Fibroblast of lung (primary cell): ENCODE measurements around the gene LYPD6. TPM values are rescaled to one million over a fixed set of nuclear protein-coding genes. Genes with fewer than 3 reads are reported as not detected.
A peak's percentile ranks its signal among the peaks of the same experiment; 100 is the strongest.

Experiments
- DNase-seq, 2 donors: peaks; one replicate each; pipeline versions ENCODE4 v3.0.0 to v3.0.0-alpha.2; 2010; ENCODE audit warnings: low read depth in 2 of 2
- H2AFZ ChIP-seq: 2 replicates; pipeline ENCODE4 v1.5.1; 2012; ENCODE audit warnings: low read length, control low read depth, inconsistent platforms
- H3K27ac ChIP-seq: 2 replicates; pipeline ENCODE4 v1.5.1; 2011; ENCODE audit warnings: low read length, control low read depth; ENCODE audit not compliant: insufficient read depth
- H3K27me3 ChIP-seq: 2 replicates; pipeline ENCODE4 v1.5.1; 2011; ENCODE audit warnings: mild to moderate bottlenecking, low read length; ENCODE audit not compliant: control insufficient read depth, insufficient read depth
- H3K36me3 ChIP-seq: 2 replicates; pipeline ENCODE4 v1.5.1; 2011; ENCODE audit warnings: low read length; ENCODE audit not compliant: control insufficient read depth, insufficient read depth
- H3K4me1 ChIP-seq: 2 replicates; pipeline ENCODE4 v1.5.1; 2011; ENCODE audit warnings: low read length; ENCODE audit not compliant: control insufficient read depth, insufficient read depth; ENCODE audit errors: extremely low read depth
- H3K4me2 ChIP-seq: 2 replicates; pipeline ENCODE4 v1.5.1; 2011; ENCODE audit warnings: low read length, control low read depth; ENCODE audit not compliant: insufficient read depth; ENCODE audit errors: extremely low read depth
- H3K4me3 ChIP-seq, 4 experiments: fragments of 200-600 bp in 1 of 4; sonication (generic) in 1 of 4; replicated peaks in 1 of 4; 2 replicates each; pipeline ENCODE4 v1.5.1; 2011 to 2016; ENCODE audit warnings: low read length in 4 of 4, low read depth in 3 of 4, mild to moderate bottlenecking in 3 of 4, control low read depth in 2 of 4, inconsistent platforms in 1 of 4, mixed read lengths in 1 of 4; ENCODE audit not compliant: insufficient read depth in 1 of 4; ENCODE audit errors: control extremely low read depth in 1 of 4
- H3K79me2 ChIP-seq: 2 replicates; pipeline ENCODE4 v1.5.1; 2012; ENCODE audit warnings: mild to moderate bottlenecking, low read length, inconsistent platforms; ENCODE audit not compliant: control insufficient read depth, insufficient read depth
- H3K9ac ChIP-seq: 2 replicates; pipeline ENCODE4 v1.5.1; 2011; ENCODE audit warnings: mild to moderate bottlenecking, low read length, control low read depth; ENCODE audit not compliant: insufficient read depth
- H3K9me3 ChIP-seq: 2 replicates; pipeline ENCODE4 v1.5.1; 2012; ENCODE audit warnings: low read depth, low read length; ENCODE audit not compliant: control insufficient read depth, insufficient read depth
- H4K20me1 ChIP-seq: 2 replicates; pipeline ENCODE4 v1.5.1; 2011; ENCODE audit warnings: low read length; ENCODE audit not compliant: control insufficient read depth, insufficient read depth; ENCODE audit errors: extremely low read depth
- EZH2 ChIP-seq: IDR thresholded peaks from 2 replicates; pipeline ENCODE4 v1.5.1; 2012; ENCODE audit warnings: low read length, control low read depth, mild to moderate bottlenecking; ENCODE audit errors: missing control alignments
- polyA plus RNA-seq, 2 donors: library from polyadenylated mRNA; depleted of rRNA in 1 of 2; stranded (reverse) in 1 of 2; unstranded in 1 of 2; fragments of >200 nt; gene quantifications; 2 replicates each; pipeline ENCODE4 v1.2.1, GENCODE V29; 2011 to 2012; ENCODE audit warnings: missing spikeins in 1 of 2
- total RNA-seq: library from RNA; depleted of rRNA; stranded (reverse); fragments of >200 nt; gene quantifications from 2 replicates; pipeline ENCODE4 v1.2.1, GENCODE V29; 2014
- TF ChIP-seq, protein P1 (sequence below), 2 donors: IDR thresholded peaks in 1 of 2; conservative IDR thresholded peaks in 1 of 2; 1 replicate in 1 of 2; 2 replicates in 1 of 2; pipeline ENCODE4 v1.5.1; 2011 to 2012; ENCODE audit warnings: low read length in 2 of 2, control low read depth in 1 of 2, inconsistent platforms in 1 of 2, low read depth in 1 of 2, mild to moderate bottlenecking in 1 of 2

The LYPD6 gene
- total and polyA plus RNA-seq, 2 donors (not counting 1 experiment from before 2014, with no cell fraction given), result 0.17 to 3.7 TPM

DNA sequence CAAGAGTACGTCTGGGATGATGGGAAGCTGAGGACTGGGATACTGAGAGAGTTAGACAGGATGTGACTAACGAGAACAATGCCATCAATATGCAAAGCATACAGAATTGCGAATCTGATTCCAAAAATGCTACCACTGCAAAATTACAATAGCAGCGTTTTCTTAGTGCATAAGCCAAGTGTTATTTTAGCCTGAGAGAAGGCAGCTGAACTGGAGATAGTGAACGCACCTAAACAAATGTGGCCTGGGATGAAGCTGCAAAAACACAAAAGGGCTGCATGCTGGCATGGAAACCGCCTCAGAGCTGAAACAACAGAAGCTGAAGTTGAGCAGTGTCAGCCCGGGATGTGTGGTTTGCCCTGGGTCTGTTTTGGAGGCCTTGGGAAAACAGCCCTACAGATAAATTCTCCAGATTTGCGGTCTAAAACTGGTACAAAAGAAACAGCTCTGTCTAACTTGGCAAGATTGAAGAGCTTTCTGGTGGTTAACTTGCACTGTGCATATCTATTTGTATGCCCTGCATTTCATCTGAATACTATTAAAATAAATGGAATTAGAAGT is 45.5 kb downstream of the LYPD6 start:
- Histone ChIP-seq H3K4me3 (no peak overlapping the region), H3K27ac (no peak overlapping the region), H3K9ac (no peak overlapping the region), H3K79me2 (no peaks in the 10 kb centered on the region), H3K4me1 (no peaks in the 10 kb centered on the region), H3K36me3 (no peaks in the 10 kb centered on the region), H3K4me2 (no peak overlapping the region), H4K20me1 (no peaks in the 10 kb centered on the region), H3K9me3 (no peaks in the 10 kb centered on the region), H2AFZ (no peak overlapping the region), H3K27me3 (no peaks in the 10 kb centered on the region)
- DNase-seq, result peak in 1 of 2 donors; percentile 91
- TF ChIP-seq, protein P1, sequence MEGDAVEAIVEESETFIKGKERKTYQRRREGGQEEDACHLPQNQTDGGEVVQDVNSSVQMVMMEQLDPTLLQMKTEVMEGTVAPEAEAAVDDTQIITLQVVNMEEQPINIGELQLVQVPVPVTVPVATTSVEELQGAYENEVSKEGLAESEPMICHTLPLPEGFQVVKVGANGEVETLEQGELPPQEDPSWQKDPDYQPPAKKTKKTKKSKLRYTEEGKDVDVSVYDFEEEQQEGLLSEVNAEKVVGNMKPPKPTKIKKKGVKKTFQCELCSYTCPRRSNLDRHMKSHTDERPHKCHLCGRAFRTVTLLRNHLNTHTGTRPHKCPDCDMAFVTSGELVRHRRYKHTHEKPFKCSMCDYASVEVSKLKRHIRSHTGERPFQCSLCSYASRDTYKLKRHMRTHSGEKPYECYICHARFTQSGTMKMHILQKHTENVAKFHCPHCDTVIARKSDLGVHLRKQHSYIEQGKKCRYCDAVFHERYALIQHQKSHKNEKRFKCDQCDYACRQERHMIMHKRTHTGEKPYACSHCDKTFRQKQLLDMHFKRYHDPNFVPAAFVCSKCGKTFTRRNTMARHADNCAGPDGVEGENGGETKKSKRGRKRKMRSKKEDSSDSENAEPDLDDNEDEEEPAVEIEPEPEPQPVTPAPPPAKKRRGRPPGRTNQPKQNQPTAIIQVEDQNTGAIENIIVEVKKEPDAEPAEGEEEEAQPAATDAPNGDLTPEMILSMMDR (conservative IDR thresholded peaks at IDR 0.05 in 1 of 2, IDR thresholded peaks at IDR 0.05 in 1 of 2; ENCODE audit: low read depth in 1 of 2, low read length in 2 of 2), result no peak
- no peak for TF ChIP-seq EZH2

DNA sequence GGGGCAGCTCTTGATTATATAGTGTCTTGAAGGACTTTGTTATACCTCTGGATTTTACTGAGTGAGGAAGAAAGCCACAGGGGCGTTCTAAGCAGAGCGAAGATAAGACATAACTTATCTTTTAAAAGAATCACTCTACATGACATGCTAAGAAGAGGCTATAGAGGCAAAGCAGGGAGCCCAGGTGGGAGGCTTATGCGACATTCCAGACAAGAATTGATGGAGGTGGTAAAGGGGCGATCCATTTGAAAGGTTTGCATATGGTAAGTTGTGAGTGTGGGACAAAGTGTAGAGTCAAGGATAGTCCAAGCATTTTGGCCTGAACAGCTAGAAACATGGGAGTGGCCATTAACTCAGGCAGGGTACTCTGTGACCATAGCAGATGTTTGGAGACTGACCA is 49.8 kb downstream of the LYPD6 start:
- Histone ChIP-seq H2AFZ (no peak overlapping the region), H3K27me3 (no peaks in the 10 kb centered on the region), H3K79me2 (no peaks in the 10 kb centered on the region), H3K4me1 (peaks cover 2% of the 10 kb centered on the region), H3K9ac (no peak overlapping the region), H3K4me3 (no peak overlapping the region), H3K9me3 (no peaks in the 10 kb centered on the region), H4K20me1 (no peaks in the 10 kb centered on the region), H3K27ac (no peak overlapping the region), H3K36me3 (no peaks in the 10 kb centered on the region), H3K4me2 (no peak overlapping the region)
- DNase-seq, result no peak
- TF ChIP-seq, protein P1 (conservative IDR thresholded peaks at IDR 0.05 in 1 of 2, IDR thresholded peaks at IDR 0.05 in 1 of 2; ENCODE audit: low read depth in 1 of 2, low read length in 2 of 2), result no peak
- no peak for TF ChIP-seq EZH2

DNA sequence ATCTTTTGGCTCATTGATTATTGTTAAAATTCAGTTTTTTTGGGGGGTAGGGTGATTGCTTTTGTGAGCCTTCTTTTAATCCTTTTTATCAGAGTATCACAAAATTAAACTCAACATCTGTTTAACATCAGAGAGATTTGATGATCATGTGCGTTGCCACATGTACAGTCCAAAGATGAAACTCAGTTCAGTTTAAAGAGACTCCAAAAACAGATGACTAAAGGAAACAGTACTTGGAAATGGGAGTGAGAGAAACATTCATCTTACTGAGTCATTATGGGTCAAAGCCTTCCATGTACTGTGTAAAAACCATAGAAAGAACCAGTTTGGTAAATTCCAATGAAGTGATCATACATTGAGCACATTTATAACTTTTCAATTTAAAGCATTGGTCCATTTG is 53.0 kb downstream of the LYPD6 start:
- peak; percentile 89 to 93 for DNase-seq
- Histone ChIP-seq H3K36me3 (no peaks in the 10 kb centered on the region), H3K9ac (no peak overlapping the region), H3K9me3 (no peaks in the 10 kb centered on the region), H3K27me3 (no peaks in the 10 kb centered on the region), H3K4me1 (peaks cover 2% of the 10 kb centered on the region), H3K4me3 (no peak overlapping the region), H4K20me1 (no peaks in the 10 kb centered on the region), H3K4me2 (no peak overlapping the region), H3K27ac (peak overlapping the region; percentile 15), H3K79me2 (no peaks in the 10 kb centered on the region), H2AFZ (no peak overlapping the region)
- TF ChIP-seq EZH2, result no peak
- TF ChIP-seq, protein P1 (conservative IDR thresholded peaks at IDR 0.05 in 1 of 2, IDR thresholded peaks at IDR 0.05 in 1 of 2; ENCODE audit: low read depth in 1 of 2, low read length in 2 of 2), result no peak
